HG02852 (cell line): ENCODE data around the gene ELMO1.

ENCODE experiments used
- ATAC-seq: cut with Tn5 transposase; IDR thresholded peaks from one replicate; pipeline ENCODE4 v1.9.1; 2021; ENCODE audit warnings: mild to moderate bottlenecking, moderate library complexity; ENCODE audit not compliant: unreplicated experiment

ELMO1 gene

DNA sequence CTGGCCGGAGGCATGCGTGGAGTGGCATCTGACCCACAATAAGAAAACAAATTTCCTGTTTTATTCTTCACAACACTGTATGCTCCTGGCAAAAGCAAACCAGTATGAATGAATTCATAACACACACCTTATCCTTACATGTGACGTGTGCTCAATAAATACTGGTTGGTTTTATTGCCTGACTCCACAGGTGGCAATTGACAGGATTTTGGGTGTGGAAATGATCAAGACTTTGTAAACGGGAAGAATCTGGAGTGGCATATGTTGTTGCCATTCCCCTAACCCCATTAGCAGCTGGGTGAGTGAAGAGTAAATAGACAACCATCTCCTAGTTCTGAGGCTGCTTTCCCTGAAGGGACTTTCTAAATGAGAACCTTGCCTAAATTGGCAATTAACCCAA lies 508.8 kb downstream of the ELMO1 start:
- no peak for ATAC-seq

DNA sequence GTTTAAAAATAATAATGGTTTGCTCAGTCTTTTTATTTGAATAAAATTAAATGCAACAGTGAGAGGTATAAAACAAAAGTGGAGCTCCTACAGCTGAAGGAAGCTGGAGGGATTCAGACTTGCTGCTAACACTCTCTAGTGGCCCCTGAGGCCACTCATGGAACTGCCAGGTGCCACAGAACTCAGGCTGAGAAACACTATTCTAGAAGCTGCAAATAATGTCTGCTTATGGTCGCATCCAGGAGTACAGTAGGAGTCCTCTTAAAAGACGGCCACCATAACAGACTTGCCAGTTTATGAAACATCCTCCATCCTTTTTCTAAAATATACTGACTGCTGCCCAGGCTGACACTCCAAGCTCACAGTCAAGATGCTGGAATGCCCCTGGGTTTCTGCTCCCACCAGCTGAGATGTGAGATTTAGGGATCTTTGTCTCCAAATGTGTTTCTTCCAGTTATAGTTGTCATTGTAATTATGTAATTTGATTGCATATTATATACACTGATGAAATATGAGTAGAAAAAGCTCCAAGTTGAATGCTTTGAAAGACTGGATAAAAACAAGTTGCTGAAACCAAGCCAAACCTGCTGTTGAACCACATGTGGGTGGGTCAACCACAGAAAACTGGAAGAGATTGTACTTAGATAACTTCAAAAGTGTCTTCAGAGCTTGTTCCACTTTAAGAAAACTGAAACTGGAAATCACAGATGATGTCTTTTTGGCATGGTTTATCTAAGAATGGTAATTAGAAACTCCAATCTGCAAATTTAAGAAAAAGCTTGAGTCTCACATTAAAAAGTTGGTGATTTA lies 510.7 kb downstream of the ELMO1 start:
- no peak for ATAC-seq

DNA sequence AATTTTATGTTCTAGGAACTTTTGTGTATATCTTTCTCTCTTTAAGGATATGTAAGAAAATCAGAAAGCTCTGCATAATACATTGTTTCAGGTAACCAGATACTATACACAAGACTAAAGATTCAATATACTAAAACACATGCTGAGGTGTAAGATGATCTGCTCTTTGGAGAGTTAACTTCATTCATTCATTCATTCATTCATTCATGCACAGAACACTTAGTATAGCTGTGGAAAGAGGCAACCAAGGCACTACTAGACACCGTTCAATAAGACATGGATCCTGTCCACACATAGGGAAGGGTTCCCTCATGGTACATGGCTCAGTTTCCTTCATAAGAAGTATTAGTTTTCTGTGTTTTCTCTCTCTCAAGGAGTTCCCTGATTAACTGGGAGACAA lies 516.8 kb downstream of the ELMO1 start:
- ATAC-seq, result no peak

DNA sequence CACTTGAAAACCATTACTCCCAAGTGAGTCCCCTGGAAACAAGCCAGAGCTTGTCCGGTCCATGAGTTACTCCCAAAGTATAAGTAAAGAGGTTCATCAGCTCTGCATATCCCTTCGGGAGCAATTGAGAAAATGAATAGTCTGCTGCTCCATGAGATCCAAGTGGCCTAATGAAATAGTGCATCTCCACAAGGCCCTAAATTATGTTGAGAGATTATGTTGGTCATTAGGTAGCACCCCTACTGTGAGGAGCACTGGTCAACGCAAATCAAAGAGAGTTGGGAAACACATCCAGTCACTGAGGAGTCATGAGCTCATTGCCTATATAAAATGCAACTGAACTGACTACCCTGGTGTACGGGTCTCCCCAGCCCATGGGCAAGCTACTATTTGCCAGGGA lies 518.9 kb downstream of the ELMO1 start:
- ATAC-seq, result no peak

DNA sequence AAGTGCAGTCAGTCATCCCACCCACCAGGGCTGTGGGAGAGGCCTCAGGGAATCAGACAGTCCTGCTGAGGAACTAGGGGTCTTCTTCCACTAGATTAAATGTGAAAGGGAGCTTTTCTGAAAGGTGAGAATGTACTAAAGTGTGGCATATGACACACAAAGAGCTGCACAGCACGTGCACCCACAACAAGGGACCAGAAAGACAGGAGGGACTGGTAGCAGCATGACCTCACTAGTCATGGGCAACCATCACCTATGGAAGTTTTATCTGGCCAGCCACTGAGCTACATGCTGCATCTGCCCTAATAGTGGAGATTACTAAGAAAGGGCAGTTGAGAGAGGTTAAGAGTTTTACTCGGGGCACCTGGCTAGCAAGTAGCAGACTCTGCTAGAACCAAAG lies 519.9 kb downstream of the ELMO1 start:
- no peak for ATAC-seq

DNA sequence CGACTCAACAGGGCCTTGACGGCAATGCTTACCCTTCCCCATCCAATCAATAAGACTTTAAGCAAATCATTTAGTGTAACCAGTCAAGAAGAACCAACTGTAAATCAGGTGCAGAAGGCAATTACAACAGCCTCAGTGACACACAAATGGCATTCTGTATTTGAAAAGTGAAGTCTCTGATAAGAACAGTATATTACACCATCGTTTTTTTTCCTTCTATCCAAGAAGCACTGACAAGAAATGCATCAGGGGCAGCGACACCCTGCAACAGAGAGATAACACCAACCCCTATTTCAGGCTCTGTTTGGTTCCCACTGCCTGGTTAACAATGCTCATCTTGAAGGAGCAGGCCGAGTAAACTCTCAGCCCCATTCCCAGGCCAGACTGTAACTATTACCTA lies 520.4 kb downstream of the ELMO1 start:
- no peak for ATAC-seq

DNA sequence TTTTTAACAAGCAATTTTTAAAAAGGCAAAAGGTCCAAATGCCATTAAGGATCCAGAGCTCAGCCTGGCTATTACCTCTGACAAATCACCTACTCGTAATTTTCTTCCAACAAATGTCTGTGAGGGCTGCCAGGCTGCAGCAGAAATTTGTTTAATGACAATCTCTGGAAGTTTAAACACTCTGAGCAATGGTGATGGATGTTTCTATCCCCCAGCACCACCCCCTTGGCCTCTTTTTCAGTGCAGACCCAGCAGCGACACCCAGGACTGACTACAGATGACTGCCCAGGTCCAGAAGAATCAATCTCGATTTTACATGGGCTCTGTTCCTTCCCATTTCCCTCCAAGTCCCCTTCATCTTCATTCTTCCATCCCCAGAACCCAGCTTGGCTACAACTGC lies 523.0 kb downstream of the ELMO1 start:
- no peak for ATAC-seq

DNA sequence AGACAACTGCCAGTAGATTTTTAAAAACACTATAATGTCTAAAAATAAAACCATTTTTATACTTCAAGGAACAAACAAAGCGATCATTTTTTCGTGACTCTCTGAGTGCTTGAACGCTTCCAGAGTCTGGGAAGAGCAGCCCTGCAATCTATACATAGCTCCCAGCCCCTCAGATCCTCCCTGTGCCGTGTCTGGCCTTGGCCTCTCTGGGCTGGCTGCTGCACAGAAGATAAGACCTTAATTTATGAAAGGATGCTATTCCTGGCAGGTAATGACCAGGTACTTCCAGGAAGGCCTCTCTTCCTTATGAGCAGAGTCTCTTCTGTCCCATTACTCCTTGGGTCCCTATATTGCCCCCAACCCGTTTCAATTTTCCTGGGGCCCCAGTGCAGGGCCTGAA lies 523.5 kb downstream of the ELMO1 start:
- no peak for ATAC-seq

DNA sequence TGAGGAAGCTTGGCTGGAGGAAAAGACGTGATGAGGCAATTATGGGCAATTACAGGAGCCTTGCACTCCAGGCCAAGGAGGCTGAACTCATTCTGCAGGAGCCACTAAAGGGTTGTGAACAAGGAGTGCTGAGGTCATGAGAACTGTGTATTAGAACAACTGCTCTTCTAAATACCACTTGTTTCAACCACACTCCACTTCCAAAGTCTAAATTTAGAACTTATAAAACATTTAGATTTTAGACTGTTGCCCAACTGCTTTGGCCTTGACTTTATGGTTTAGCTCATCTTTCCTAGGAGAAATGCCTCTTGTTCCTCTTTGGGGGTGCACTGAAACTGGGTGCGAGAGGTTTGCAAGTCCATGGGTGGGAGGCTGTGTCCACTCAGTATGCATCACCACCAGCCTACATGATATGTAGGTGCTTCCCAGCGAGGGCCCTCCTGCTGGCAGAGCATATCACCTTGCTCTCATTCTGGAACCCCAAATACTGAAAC lies 524.7 kb downstream of the ELMO1 start:
- ATAC-seq, result no peak

DNA sequence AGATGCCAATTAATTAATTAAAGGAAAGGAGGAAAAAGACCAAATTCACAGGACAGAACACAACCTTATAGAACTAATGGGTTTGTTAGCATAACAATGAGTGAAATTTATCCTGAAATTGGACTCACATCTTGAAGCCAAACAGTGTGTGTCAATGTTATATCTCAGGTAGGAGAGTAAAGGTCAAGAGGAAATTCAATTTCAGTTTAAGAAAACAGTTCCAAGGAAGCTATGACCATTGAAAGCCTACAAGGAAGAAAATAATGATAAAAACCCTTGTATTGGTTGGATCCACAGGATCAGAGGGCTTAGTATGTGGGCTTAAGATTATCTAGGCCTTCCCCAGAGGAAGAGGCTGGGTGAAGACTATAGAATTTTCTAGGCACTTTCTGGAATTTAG lies 525.5 kb downstream of the ELMO1 start:
- ATAC-seq, result no peak

DNA sequence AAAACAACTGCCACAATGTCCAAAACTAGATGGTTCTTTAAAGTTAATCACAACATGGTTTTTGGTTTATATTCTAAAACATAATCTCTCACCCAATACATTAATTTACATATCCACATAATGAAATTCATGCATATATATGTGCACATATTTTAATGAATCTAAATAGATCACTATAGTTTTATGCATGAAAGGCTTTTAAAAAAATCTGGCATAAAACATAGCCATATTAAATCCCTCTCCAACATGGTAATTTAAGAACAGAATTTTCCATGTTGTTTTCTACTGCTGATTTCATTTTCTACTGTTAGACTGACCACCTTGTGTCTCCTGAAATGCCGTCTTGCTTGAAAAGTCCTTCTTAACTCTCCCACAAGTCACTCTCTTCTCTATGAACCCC lies 528.2 kb downstream of the ELMO1 start:
- no peak for ATAC-seq

DNA sequence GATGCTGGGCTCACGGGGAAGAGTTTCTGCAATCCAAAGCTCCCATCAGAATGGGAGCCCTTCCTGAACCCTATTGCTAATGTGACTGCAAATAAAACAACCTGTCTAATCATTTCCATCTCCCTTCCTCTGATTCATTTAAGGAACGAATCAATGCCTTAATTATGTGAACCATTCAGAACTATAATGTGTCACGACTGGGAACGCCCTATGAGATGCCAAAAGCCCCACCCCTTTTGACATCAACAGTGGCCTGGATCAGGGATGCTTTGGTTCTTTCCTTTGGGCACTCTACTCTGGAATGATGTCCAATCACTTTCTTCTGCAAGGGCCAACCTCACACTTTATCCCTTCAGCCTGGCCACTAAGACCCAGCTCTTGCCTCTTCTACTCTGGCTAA lies 528.9 kb downstream of the ELMO1 start:
- no peak for ATAC-seq

DNA sequence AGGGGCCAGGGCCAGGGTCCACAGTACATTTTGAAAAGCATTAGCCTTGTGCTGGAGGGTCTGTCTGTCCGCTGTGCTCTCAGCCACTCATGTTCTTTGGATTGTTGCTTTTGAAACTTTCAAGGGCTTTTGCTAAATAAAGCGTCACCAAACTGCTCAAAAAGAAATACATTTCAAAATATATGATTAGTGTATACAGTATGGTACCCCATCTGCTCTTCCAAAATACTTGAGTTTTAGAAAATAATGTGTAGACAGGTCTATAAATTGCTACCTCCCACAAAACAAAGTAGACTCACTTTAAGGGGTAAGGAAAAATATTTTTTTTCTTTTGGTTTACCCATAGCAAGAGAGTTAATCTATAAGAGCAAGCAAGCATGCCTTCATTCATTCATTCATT lies 530.1 kb downstream of the ELMO1 start:
- no peak for ATAC-seq

DNA sequence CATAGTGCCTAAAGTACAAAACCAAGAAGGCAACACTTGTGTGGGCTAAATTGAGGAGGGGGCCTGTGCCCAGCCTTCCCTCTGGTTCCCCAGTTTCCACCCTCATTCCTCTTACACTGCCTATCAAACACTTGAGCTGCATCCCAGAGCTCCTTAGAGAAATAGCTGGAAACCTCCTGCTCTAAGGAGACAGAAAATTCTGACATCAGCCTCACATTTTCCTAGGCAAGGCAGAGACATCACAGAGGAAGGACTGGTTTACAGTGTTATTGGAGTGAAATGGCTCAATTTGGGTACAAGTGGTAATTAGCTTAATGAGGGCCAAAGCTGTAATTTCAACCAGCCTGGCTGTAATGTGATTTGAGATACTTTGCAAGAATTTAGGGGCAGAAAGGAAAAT lies 532.0 kb downstream of the ELMO1 start:
- no peak for ATAC-seq

DNA sequence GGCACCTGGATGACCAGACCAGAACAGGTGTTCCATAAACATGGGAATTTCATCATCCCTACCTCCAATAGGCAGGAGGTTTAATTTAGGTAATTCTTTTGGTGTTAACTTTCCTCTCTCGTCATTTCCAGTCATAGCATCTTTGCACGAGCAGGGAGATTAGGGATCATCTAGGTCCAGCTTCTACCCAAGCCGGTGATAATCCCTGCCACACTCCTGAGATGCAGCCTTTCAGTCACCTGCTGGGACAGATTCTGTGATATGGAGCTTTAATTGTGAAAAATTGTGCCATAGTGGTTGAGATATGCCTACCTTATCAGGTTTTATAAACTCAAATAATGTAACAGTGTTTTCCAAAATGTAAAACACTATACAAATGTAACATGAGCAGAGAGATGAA lies 532.5 kb downstream of the ELMO1 start:
- no peak for ATAC-seq

DNA sequence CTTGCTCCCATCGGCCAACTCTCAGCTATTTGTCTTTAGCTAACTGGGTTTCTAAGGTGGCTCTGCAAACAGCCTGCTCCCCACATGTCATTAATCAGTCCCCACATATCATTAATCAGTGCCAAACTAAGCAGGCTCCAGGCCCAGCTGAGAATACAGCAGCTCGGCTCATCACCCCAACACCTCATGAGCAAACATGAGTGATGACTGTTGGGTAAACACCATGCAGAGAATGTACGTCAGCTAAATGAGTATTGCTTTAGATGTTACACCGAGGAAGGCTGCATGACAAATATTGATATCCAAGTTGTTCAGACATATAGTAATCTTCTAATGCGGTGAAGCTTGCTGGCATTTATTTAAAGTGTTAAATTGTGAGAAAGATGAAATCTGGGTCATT lies 536.9 kb downstream of the ELMO1 start:
- ATAC-seq, result no peak

DNA sequence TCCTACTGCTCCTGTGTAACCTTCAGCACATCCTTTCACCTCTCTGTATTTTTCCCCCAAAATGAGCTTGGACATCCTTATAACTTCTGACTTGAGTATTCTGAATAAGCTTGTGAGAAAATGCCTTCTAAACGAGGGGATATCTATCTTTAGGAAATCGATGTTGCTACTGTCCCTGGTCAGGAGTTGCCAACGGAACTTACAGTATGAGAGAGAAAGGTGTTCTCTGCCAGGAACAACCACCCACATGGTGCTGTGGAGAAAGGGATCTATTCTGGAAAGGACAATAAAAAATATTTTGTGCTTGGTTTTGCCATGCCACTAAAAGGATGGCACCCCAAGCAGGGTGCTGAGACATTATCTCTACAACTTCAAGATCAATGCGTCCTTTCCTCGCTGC lies 537.8 kb downstream of the ELMO1 start:
- ATAC-seq, result no peak

DNA sequence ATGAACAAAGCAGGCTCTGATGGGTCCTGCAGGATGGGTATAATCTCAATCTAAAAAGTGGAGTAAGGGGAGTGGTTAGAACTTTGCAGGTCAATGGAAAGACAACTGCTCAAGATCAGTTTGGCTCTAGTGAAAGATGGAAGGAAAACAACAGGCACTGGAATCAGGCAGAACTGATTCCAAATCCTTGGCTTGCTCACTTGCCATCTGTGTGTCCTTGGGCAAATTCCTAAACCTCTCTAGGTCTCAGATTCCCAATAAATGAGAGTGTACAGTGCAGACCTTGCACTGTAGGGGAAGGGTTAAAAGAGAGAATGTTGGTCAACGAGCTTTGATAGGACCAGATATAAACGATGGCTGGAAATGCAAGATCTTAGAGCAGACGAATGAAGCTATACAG lies 538.3 kb downstream of the ELMO1 start:
- ATAC-seq, result no peak

DNA sequence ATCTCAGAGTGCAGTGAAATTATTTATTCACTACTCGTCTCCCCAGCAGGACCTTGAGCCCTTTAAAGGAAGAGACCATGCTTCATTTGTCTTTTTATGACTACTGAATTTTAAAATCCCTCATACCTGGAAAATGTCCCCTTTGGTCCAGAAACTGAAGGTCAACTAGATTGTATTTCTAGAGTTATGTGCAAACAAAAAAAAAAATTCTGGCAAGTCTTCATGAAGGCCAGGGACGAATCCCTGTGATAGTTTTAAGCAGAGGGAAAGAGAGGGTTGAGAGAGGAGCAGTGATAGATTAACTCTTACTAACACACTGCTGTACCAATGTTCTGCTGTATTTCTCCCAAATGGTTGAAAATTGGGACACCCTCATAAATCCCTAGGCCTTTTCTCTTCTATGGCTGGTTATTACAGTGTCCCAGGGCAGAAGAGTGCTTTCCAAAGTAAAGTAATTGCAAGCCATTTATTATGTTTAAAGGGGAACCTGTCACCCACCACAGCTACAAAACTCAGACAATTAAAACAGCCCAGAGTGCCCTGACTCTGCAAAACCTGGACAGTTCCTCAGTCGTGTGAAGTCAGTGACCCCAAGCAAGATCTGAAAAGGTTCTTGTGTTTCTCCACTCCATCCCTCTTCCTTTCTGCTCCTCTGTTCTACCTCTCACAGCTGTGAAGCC lies 541.6 kb downstream of the ELMO1 start:
- no peak for ATAC-seq

DNA sequence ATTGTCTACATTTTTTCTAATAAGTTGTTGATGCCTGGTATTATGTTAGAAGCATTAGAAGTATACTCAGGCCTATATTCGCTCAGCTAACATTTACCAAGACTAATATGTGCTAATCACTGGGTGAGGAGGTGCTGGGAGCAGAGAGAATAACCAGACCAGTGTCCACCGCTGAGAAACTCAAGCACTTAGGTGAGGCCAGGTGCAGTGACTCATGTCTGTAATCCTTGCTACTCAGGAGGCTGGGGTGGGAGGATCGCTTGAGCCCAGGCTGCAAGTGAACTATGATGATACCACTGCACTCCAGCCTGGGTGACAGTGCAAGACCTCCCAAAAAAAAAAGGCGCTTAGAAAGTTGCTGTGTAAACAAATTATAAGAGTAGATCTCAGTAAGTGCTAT lies 542.2 kb downstream of the ELMO1 start:
- no peak for ATAC-seq

DNA sequence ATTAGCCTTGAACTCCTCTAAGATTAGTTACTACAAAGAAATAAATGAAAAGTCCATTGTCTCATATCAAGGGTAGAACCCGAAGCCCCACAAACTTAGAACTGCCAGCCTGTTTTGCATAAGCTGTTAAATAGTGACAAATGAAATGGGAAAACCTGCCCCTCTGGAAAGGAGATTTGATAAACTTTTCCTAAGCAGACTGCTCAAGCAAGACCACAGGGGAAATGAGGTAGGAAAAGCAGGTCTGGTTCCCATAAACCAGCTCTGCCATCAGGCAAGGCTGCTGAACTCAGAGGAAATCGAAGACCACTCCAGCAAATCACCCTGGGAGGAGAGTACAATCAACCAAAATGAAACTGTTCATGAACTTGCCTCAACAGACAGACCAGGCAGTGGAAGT lies 542.8 kb downstream of the ELMO1 start:
- no peak for ATAC-seq

DNA sequence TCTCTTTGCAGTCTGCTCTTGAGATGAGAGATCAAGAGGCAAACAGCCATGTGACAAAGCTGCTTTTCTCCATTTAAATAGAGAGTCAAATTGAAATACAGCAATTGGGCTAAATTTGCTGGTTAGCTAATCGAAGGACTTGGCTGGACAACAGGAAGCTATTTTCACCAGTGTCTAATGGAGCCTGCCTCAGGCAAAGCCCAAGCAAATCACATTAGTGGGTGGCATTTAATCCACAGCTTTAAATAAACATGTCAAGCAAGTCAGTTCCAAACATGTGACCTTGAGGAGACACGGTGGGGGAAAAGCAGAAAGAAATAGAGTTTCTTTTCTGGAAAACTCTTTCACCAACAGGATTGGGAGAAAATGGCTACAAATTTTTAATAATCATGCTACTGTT lies 543.9 kb downstream of the ELMO1 start:
- no peak for ATAC-seq

DNA sequence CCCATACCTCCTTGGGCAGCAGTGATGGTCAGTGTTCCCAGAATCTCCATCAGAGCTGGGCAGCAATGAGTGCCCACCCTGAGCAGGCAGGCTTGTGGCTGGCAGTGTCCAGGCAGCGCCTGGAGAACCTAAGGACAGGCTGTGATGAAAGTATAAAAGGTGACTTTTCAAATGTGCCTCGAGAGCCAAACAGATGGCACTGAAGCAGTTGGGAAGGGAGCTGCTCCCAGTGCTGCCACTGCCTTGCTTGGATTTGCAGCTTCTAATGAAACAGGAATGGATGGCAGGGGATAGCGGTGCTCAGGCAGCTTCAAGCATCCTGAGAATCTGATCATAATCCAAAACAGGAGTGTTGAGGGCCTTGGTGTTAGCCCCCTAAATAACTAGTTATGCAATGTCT lies 544.6 kb downstream of the ELMO1 start:
- no peak for ATAC-seq
